Measurements from ENCODE around the gene ELF4. TPM values are rescaled to one million over a fixed set of nuclear protein-coding genes. Genes with fewer than 3 reads are reported as not detected.
A peak's percentile ranks its signal among the peaks of the same experiment; 100 is the strongest.

Gene ELF4
- total and polyA plus RNA-seq, 3 experiments from 2014 or later, result 19.5 to 24.7 (median 23.8) TPM

DNA sequence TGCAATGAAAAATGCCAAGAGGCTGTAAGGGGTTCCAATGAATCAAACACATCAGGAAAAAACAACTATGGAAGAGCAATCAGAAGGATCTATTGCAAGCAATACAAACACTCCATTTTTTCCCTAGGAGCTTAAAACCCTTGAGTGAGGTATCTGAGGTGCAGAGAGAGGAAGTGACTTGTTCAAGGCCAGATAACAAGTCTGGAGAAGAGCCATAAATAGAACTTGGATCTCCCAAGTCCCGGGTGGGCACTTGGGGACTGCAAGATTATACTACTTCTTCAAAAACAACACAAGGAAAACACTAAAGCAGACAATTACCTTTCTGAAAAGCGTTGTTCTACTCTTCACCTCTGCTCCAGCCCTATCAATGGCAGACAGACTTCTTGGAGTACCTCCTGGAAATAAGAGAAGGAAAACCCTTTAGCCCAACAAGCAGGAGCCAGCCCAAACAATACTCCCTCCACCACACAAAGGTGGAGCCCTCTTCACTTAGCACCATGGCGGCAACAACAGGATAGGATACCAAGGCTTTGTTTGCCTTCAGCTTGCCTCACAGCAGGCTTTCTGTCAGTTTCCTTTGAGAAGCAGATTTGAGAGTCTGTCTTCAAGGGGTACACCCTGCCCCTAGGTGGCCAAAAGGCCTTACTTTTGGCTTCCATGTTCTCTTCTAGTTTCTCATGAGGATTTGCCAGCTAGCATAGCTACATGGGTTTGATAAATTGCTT is 29.3 kb upstream of the ELF4 start:
- no peaks in the 10 kb centered on the region for H3K9me3 ChIP-seq (ENCODE audit: low read length)
- CTCF ChIA-PET, result no interaction called here
- Mint-ChIP-seq H3K27ac (peak overlapping the region in 3 of 8 donors; percentile 7 to 71 (median 30)), H3K4me1 (no peaks in the 10 kb centered on the region), H3K4me3 (no peak overlapping the region), H3K36me3 (peaks cover 0 to 75% (median 15%) of the 10 kb centered on the region in 3 donors), H3K9me3 (no peaks in the 10 kb centered on the region), H3K27me3 (peaks cover 0 to 2% of the 10 kb centered on the region in 2 donors)
- H3K27me3 ChIP-seq (ENCODE audit: insufficient read depth, low read length, poor library complexity, severe bottlenecking), result no peaks in the 10 kb centered on the region
- DNase-seq, result no peak
- no peak overlapping the region for H3K27ac ChIP-seq (ENCODE audit: low read depth, low read length)
- peaks cover 15% of the 10 kb centered on the region for H3K36me3 ChIP-seq (ENCODE audit: insufficient read depth, low read length)
- H3K4me1 ChIP-seq (ENCODE audit: insufficient read depth, low read length), result no peaks in the 10 kb centered on the region
- POLR2A ChIA-PET, result interaction anchor here (0.6 kb wide), 1 partner anchor 262 kb away, joined by 3 read pairs; no protein-coding TSS in a partner anchor
- no peak overlapping the region for H3K4me3 ChIP-seq (ENCODE audit: low read length)

DNA sequence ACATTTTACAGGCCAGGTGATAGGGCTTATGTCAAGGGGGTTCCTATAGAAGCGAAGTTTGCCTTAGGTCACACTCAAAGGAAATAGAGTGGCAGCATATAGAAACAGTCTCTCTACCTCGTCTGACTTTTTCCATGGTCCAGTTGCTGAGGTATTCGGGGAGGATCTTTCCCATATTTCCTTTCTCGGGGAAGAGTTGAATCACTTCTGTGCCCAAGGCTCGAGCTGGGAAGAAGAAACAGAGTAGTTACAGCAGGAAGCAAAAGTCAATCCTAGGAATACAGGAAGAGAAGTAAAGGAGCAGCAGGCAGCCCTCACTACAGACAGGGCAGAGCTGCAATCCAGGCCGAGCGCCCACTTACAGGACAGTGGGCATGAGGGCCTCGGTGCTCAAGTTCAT is 26.7 kb upstream of the ELF4 start:
- Mint-ChIP-seq H3K36me3 (peaks cover 0 to 73% (median 11%) of the 10 kb centered on the region in 3 donors), H3K27me3 (peaks cover 0 to 2% of the 10 kb centered on the region in 2 donors), H3K27ac (peak overlapping the region in 2 of 8 donors; percentile 2 to 61), H3K9me3 (no peaks in the 10 kb centered on the region), H3K4me3 (no peak overlapping the region), H3K4me1 (no peaks in the 10 kb centered on the region)
- no peak for DNase-seq
- peaks cover 15% of the 10 kb centered on the region for H3K36me3 ChIP-seq (ENCODE audit: insufficient read depth, low read length)
- CTCF ChIA-PET, result interaction anchor here (0.7 to 2.0 kb wide), 4 partner anchors 16 to 76 kb away, joined by 3 to 5 read pairs (median 4); no protein-coding TSS in a partner anchor
- H3K9me3 ChIP-seq (ENCODE audit: low read length), result no peaks in the 10 kb centered on the region
- H3K27me3 ChIP-seq (ENCODE audit: insufficient read depth, low read length, poor library complexity, severe bottlenecking), result no peaks in the 10 kb centered on the region
- H3K27ac ChIP-seq (ENCODE audit: low read depth, low read length), result no peak overlapping the region
- POLR2A ChIA-PET, result no interaction called here
- no peak overlapping the region for H3K4me3 ChIP-seq (ENCODE audit: low read length)
- H3K4me1 ChIP-seq (ENCODE audit: insufficient read depth, low read length), result no peaks in the 10 kb centered on the region

DNA sequence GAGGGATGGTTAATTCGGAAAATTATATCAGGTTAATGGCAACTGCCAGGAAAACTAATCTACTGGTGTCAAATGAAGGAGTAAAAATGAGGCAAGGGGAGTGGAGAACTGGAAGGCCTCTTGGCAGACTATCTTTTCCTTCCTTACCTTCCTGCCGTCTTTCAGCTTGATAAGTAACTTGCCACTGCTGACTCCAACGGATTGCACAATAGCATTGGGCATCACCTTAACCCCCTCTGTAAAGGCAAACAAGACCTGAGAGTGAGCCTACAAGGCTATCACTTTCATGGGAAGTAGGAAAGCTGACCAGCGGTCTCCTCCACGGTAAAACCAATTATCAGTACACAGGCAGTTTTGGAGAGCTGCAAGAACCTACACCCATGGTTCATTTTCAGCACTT is 26.2 kb upstream of the ELF4 start:
- Mint-ChIP-seq H3K36me3 (peaks cover 0 to 73% (median 8%) of the 10 kb centered on the region in 3 donors), H3K4me3 (no peak overlapping the region), H3K27ac (no peak overlapping the region), H3K9me3 (no peaks in the 10 kb centered on the region), H3K27me3 (peaks cover 0 to 3% of the 10 kb centered on the region in 2 donors), H3K4me1 (no peaks in the 10 kb centered on the region)
- H3K36me3 ChIP-seq (ENCODE audit: insufficient read depth, low read length), result peaks cover 15% of the 10 kb centered on the region
- H3K4me1 ChIP-seq (ENCODE audit: insufficient read depth, low read length), result no peaks in the 10 kb centered on the region
- no peaks in the 10 kb centered on the region for H3K9me3 ChIP-seq (ENCODE audit: low read length)
- no peak overlapping the region for H3K4me3 ChIP-seq (ENCODE audit: low read length)
- POLR2A ChIA-PET, result no interaction called here
- H3K27ac ChIP-seq (ENCODE audit: low read depth, low read length), result no peak overlapping the region
- no peaks in the 10 kb centered on the region for H3K27me3 ChIP-seq (ENCODE audit: insufficient read depth, low read length, poor library complexity, severe bottlenecking)
- DNase-seq, result no peak
- CTCF ChIA-PET, result interaction anchor here (1.2 to 2.0 kb wide), 2 partner anchors 56 to 76 kb away, joined by 3 to 4 read pairs; no protein-coding TSS in a partner anchor

DNA sequence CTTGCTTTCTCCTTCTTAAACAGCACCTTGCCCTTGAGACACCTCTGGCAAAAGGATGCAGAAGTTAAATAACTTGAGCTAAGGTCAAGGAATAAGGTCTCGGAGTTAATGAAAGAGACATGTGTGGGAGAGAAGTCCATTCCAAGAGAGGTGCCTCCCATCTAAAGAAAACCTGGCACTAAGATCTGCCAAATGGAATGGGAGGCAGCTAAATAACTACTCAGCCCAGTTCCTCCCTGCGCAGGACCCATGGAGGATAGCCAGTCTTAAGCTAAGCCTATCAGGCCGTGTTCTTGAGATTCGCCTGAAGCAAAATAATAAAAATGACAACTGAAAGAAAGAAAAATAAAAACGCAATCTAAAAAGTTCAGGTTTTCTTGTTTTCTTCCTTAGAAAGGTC is 20.7 kb upstream of the ELF4 start:
- H3K36me3 Mint-ChIP-seq, result peaks cover 0 to 73% (median 7%) of the 10 kb centered on the region in 3 donors
- ChIA-PET CTCF (interaction anchor here (1.6 to 4.1 kb wide), 2 partner anchors 10 to 62 kb away, joined by 3 to 14 read pairs; no protein-coding TSS in a partner anchor), POLR2A (no interaction called here)
- H3K36me3 ChIP-seq (ENCODE audit: insufficient read depth, low read length), result peaks cover 5% of the 10 kb centered on the region
- H3K9me3 Mint-ChIP-seq, result no peaks in the 10 kb centered on the region
- H3K4me3 Mint-ChIP-seq, result no peak overlapping the region
- H3K4me1 Mint-ChIP-seq, result no peaks in the 10 kb centered on the region
- no peak for DNase-seq
- no peak overlapping the region for H3K27ac ChIP-seq (ENCODE audit: low read depth, low read length)
- H3K4me1 ChIP-seq (ENCODE audit: insufficient read depth, low read length), result no peaks in the 10 kb centered on the region
- peaks cover 0 to 5% of the 10 kb centered on the region in 2 donors for H3K27me3 Mint-ChIP-seq
- H3K9me3 ChIP-seq (ENCODE audit: low read length), result no peaks in the 10 kb centered on the region
- H3K27ac Mint-ChIP-seq, result peak overlapping the region in 1 of 8 donors; percentile 20
- no peaks in the 10 kb centered on the region for H3K27me3 ChIP-seq (ENCODE audit: insufficient read depth, low read length, poor library complexity, severe bottlenecking)
- H3K4me3 ChIP-seq (ENCODE audit: low read length), result no peak overlapping the region

DNA sequence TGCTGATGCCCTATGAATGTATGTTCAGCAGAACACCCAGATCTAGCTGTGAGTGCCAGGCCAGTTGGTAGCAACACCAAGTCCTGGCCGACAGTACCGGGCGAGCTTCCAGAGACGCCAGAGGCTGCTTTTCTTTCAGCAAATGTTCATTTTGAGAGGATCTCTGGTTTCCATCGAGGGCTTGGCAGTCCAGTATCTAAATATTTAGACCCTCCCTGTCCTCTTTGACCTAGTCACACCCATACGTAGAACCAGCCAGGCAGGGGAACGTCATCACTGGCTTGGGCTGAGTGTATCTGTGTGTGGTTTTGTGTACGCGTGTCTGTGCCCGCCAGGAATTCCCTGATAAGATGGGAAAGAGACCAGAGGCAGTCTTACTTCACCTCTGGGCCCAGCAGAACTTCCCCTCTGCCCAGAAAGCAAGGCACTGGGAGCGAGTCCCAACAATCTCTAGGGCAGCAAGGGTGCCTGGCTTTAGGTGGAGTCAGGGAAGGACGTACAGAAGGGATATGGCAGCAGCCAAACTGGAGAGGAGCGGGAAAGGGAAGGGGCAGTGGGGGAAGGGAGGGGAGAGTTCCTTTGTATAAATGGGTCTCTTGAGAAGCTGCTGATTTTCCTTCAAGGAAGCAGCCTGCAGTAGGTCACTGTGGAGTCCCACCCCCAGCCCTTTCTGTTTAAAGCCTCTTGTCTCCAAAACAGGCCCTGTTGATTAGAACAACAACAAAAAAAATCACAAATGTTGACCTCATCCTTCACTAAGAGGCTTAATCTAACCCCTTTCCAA is 15.0 kb upstream of the ELF4 start:
- CTCF ChIA-PET, result interaction anchor here (1.0 kb wide), 1 partner anchor 45 kb away, joined by 3 read pairs; no protein-coding TSS in a partner anchor
- POLR2A ChIA-PET, result no interaction called here

DNA sequence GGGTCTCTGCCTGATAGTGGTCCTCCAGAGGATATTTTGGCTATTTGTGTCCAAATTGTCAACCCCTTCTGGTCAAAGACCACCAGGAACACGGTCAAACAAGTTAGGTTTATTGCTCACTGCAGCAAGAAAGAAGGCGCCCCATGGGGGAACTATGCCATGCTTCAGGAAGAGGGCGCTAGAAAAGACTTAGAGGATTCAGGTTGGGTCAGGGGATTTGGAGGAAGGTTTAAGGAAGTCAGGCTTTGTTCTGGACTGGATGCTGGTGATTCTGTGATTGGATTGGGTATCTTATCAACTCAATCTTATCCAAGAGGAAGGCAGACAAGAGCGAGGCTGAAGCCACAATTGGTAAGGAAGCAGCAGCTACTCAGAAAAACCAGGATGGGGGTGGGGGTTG is 14.3 kb upstream of the ELF4 start:
- ChIA-PET POLR2A (no interaction called here), CTCF (no interaction called here)
- no peaks in the 10 kb centered on the region for H3K27me3 ChIP-seq (ENCODE audit: insufficient read depth, low read length, poor library complexity, severe bottlenecking)
- peaks cover 6 to 7% (median 6%) of the 10 kb centered on the region in 3 donors for H3K4me1 Mint-ChIP-seq
- peaks cover 0 to 3% (median 0%) of the 10 kb centered on the region in 5 donors for H3K9me3 Mint-ChIP-seq
- no peak overlapping the region for H3K4me3 Mint-ChIP-seq
- H3K4me1 ChIP-seq (ENCODE audit: insufficient read depth, low read length), result no peaks in the 10 kb centered on the region
- DNase-seq, result no peak
- no peak overlapping the region for H3K27ac ChIP-seq (ENCODE audit: low read depth, low read length)
- peaks cover 0 to 6% of the 10 kb centered on the region in 2 donors for H3K27me3 Mint-ChIP-seq
- peak overlapping the region in 1 of 8 donors; percentile 26 for H3K27ac Mint-ChIP-seq
- no peaks in the 10 kb centered on the region for H3K9me3 ChIP-seq (ENCODE audit: low read length)
- peaks cover 0 to 29% (median 0%) of the 10 kb centered on the region in 3 donors for H3K36me3 Mint-ChIP-seq
- no peaks in the 10 kb centered on the region for H3K36me3 ChIP-seq (ENCODE audit: insufficient read depth, low read length)
- H3K4me3 ChIP-seq (ENCODE audit: low read length), result no peak overlapping the region

More for the DNA sequence above, 15.0 kb upstream of the ELF4 start:
- Histone ChIP-seq H3K4me1 (ENCODE audit: insufficient read depth, low read length) (no peaks in the 10 kb centered on the region), H3K27me3 (ENCODE audit: insufficient read depth, low read length, poor library complexity, severe bottlenecking) (no peaks in the 10 kb centered on the region), H3K4me3 (ENCODE audit: low read length) (no peak overlapping the region), H3K9me3 (ENCODE audit: low read length) (no peaks in the 10 kb centered on the region), H3K36me3 (ENCODE audit: insufficient read depth, low read length) (no peaks in the 10 kb centered on the region), H3K27ac (ENCODE audit: low read depth, low read length) (no peak overlapping the region)
- peaks cover 0 to 6% of the 10 kb centered on the region in 2 donors for H3K27me3 Mint-ChIP-seq
- peaks cover under 1 to 1% (median 1%) of the 10 kb centered on the region in 3 donors for H3K4me1 Mint-ChIP-seq
- peaks cover 0 to 36% (median 1%) of the 10 kb centered on the region in 3 donors for H3K36me3 Mint-ChIP-seq
- no peak for DNase-seq
- no peak overlapping the region for H3K4me3 Mint-ChIP-seq
- H3K27ac Mint-ChIP-seq, result no peak overlapping the region
- H3K9me3 Mint-ChIP-seq, result peaks cover 0 to 3% (median 0%) of the 10 kb centered on the region in 5 donors

DNA sequence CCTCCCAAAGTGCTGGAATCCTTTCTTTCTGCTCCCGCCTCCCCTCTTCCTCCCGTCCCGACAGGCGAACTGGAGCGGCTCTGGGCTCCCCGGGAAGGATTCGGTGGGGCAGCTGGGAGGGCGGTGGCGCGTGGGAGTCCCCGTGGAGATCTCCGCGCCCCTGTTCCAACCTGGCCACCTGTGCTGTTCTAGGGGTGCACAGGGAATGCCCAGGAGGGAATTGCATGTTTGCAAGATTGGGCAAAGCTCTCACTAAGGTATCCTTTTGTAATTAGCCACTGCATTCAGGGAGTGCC is 11.2 kb upstream of the ELF4 start:
- H3K27me3 Mint-ChIP-seq, result peaks cover 0 to 6% of the 10 kb centered on the region in 2 donors
- H3K36me3 Mint-ChIP-seq, result peaks cover 0 to 4% (median 0%) of the 10 kb centered on the region in 3 donors
- no peaks in the 10 kb centered on the region for H3K36me3 ChIP-seq (ENCODE audit: insufficient read depth, low read length)
- no peaks in the 10 kb centered on the region for H3K27me3 ChIP-seq (ENCODE audit: insufficient read depth, low read length, poor library complexity, severe bottlenecking)
- H3K9me3 Mint-ChIP-seq, result peaks cover 0 to 3% (median 0%) of the 10 kb centered on the region in 5 donors
- DNase-seq, result no peak
- peak overlapping the region in 3 of 7 donors; percentile 27 to 72 (median 33) for H3K4me3 Mint-ChIP-seq
- no peaks in the 10 kb centered on the region for H3K9me3 ChIP-seq (ENCODE audit: low read length)
- no peak overlapping the region for H3K27ac ChIP-seq (ENCODE audit: low read depth, low read length)
- POLR2A ChIA-PET, result interaction anchor here (0.7 to 3.3 kb wide), 5 partner anchors 29 to 298 kb away, joined by 3 to 14 read pairs (median 8); no protein-coding TSS in a partner anchor
- no peaks in the 10 kb centered on the region for H3K4me1 ChIP-seq (ENCODE audit: insufficient read depth, low read length)
- CTCF ChIA-PET, result interaction anchor here (0.8 to 6.8 kb wide), 19 partner anchors 10 to 345 kb away, joined by 3 to 133 read pairs (median 4); partner anchors contain the start of genes ELF4 and RAB33A
- H3K4me1 Mint-ChIP-seq, result peaks cover 9 to 26% (median 24%) of the 10 kb centered on the region in 3 donors
- no peak overlapping the region for H3K27ac Mint-ChIP-seq
- no peak overlapping the region for H3K4me3 ChIP-seq (ENCODE audit: low read length)
